Lower lobe of right lung (tissue), 2 donors: ENCODE data around the gene TSPAN9. TPM values are rescaled to one million over a fixed set of nuclear protein-coding genes. Genes with fewer than 3 reads are reported as not detected.

Experiments
- ATAC-seq, 2 donors: fragments of 200-7000 bp; cut with Tn5 transposase; one replicate each; pipeline ENCODE4 v1.9.1; 2020 to 2022; ENCODE audit warnings: mild to moderate bottlenecking in 2 of 2, moderate library complexity in 2 of 2
- DNase-seq: peaks from one replicate; pipeline ENCODE4 v3.0.0-alpha.2; 2020
- H3K27ac ChIP-seq: fragments of 200-600 bp; one replicate; pipeline ENCODE4 v1.8.0; 2022
- H3K27me3 ChIP-seq: fragments of 200-600 bp; one replicate; pipeline ENCODE4 v1.8.0; 2022; ENCODE audit warnings: low read depth
- H3K36me3 ChIP-seq: fragments of 200-600 bp; one replicate; pipeline ENCODE4 v1.8.0; 2022; ENCODE audit warnings: mild to moderate bottlenecking
- H3K4me1 ChIP-seq: fragments of 200-600 bp; one replicate; pipeline ENCODE4 v1.8.0; 2022
- H3K4me3 ChIP-seq: fragments of 200-600 bp; one replicate; pipeline ENCODE4 v1.8.0; 2022; ENCODE audit warnings: mild to moderate bottlenecking
- H3K9me3 ChIP-seq: fragments of 200-600 bp; one replicate; pipeline ENCODE4 v1.8.0; 2022
- intact Hi-C: fragments of 100-400 bp; cut with DNase I; formaldehyde crosslinking; loops from one replicate; pipeline ENCODE4 v1.11.0; 2022
- total RNA-seq: library from RNA; stranded (reverse); fragmentation: NEBNext Ultra II Directional; extraction: Animal tissue kit (Norgen Biotek cat#: 25700); gene quantifications from one replicate; pipeline ENCODE4 v1.2.1, GENCODE V29; 2021
- TF ChIP-seq, protein P1 (sequence below): fragments of 200-600 bp; IDR thresholded peaks from one replicate; pipeline ENCODE4 v1.8.0; 2022; ENCODE audit warnings: antibody characterized with exemption, mild to moderate bottlenecking
- donor health status: DM: no; HTN: yes; CAD: no; lungs with severe emphysema.

The TSPAN9 gene
- total RNA-seq, 1 donor from 2014 or later: 61.1 TPM

DNA sequence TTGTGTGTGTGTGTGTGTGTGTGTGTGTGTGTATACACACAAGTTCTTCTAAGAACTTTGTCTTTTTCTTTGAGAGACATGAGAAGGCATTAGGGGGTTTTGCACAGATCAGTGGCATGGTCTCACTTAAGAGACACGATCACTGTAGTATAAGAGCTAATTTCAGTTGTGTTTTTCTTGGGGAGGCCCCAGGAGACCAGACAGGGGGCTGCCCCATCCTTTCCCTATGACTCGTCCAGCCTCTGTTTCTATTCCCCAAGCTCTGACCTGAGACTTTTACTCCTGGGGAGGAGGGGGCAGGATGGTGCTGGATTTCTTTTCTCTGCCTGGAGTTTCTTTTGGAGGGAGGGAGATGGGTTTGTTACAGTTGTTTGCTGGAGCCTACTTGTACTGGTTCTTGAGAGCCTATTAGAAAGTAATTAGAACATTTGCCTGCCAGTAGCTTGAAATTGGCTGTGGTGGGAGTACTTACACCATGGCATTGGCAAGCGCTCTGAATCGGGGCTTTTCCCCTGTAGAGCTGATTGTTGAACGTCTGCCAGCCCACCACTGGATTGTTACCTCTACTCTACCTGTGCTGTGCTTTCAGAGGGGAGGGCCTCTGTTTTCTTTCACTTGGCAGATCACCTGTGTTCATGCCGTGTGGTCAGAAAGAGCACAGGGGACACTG is 109.5 kb downstream of the TSPAN9 start:
- peaks cover 47% of the 10 kb centered on the region for H3K4me1 ChIP-seq
- no peak overlapping the region for H3K4me3 ChIP-seq
- no peaks in the 10 kb centered on the region for H3K9me3 ChIP-seq
- DNase-seq (no peak), ATAC-seq (no peak)
- H3K27ac ChIP-seq: no peak overlapping the region
- intact Hi-C loops: no loop called here
- H3K27me3 ChIP-seq: no peaks in the 10 kb centered on the region
- TF ChIP-seq, protein P1, sequence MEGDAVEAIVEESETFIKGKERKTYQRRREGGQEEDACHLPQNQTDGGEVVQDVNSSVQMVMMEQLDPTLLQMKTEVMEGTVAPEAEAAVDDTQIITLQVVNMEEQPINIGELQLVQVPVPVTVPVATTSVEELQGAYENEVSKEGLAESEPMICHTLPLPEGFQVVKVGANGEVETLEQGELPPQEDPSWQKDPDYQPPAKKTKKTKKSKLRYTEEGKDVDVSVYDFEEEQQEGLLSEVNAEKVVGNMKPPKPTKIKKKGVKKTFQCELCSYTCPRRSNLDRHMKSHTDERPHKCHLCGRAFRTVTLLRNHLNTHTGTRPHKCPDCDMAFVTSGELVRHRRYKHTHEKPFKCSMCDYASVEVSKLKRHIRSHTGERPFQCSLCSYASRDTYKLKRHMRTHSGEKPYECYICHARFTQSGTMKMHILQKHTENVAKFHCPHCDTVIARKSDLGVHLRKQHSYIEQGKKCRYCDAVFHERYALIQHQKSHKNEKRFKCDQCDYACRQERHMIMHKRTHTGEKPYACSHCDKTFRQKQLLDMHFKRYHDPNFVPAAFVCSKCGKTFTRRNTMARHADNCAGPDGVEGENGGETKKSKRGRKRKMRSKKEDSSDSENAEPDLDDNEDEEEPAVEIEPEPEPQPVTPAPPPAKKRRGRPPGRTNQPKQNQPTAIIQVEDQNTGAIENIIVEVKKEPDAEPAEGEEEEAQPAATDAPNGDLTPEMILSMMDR: no peak
- no peaks in the 10 kb centered on the region for H3K36me3 ChIP-seq

DNA sequence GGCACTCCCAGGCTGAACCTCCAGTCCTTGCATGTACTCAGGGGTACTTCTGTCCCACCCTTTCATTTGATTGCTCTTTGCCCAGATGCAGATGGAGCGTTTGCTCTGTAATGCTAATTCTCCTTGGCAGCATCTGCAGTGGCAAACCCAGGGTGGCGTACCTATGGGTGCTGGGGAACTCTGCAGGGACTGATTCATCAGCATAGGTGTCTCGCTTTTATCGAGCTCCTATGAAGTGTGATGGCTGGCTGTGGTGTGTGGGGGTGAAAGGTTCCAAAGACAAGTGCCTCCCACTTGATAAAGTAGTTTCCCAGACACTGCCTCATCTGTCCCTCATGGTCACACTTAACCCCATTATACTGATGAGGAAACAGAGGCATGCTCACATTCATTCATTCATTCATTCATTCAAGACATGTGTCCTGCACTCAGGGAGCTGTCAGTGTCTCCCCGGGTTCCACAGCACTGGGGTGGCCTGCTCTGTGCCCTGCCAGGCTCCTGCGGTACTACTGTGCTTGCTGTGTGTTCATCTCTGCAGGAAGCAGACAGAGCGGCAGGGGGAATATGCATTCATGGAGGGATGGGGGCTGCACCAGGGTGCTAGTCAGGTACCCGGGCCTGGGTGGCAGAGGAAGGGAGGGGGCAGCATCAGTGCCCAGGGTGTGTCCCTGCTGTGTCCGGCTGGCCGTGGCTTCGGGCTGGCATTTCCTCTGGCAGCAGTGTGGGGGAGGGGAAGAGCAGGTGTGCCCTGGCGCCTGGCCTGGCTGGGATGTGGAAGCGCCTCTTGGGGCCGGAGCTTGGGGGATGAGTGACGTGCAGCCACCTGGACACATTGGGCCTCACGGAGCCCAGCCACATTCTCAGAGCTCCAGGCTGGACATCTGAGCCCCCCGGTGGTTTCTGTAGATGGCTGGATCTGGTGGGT is 110.9 kb downstream of the TSPAN9 start:
- Histone ChIP-seq H3K36me3 (no peaks in the 10 kb centered on the region), H3K27ac (no peak overlapping the region), H3K27me3 (no peaks in the 10 kb centered on the region), H3K4me1 (peaks cover 47% of the 10 kb centered on the region), H3K9me3 (no peaks in the 10 kb centered on the region), H3K4me3 (no peak overlapping the region)
- intact Hi-C loops: no loop called here
- DNase-seq (no peak), ATAC-seq (no peak)
- TF ChIP-seq, protein P1: no peak

DNA sequence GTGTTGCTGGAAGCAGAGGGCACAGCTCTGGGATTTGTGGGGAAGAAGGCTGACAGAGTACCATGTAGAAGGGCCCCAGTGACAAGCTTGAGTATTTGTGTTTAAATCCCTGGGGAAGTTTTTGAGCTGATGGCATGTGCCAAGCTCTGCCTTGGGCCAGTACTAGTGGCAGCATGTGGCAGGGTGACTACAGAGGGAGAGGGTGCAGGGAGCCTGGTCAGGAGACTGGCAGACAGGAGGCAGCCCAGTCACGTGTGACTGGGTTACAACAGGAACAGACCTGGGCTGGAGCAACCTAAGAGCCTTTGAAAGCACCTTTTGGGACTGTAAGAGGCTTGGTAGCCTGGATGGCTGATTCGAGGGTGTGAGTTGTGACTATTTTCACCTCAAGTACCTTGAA is 112.1 kb downstream of the TSPAN9 start:
- Histone ChIP-seq H3K4me3 (no peak overlapping the region), H3K9me3 (no peaks in the 10 kb centered on the region), H3K27ac (no peak overlapping the region), H3K27me3 (no peaks in the 10 kb centered on the region), H3K4me1 (peaks cover 47% of the 10 kb centered on the region), H3K36me3 (no peaks in the 10 kb centered on the region)
- DNase-seq (no peak), ATAC-seq (no peak)
- TF ChIP-seq, protein P1: no peak
- intact Hi-C loops: no loop called here

DNA sequence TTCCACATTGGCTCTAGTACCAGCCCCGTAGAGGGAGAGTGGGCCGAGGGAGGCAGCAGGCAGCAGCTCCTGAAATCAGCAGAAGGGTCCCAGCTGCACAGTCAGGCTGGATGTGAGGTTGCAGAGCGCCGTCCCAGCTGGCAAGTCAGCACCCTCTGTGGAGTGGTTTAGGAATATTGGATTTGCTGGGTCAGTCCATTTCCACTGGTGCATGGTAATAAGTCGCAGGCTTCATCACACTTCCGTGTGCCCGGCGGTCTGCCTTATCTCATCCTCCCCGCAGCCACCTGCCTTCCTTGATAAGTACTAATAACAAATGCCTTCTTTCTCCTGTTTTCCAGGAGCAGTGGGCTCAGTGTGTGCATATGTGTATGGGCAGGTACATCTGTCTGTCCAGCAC is 112.9 kb downstream of the TSPAN9 start:
- TF ChIP-seq, protein P1: no peak
- Histone ChIP-seq H3K27me3 (no peaks in the 10 kb centered on the region), H3K4me3 (no peak overlapping the region), H3K4me1 (peaks cover 41% of the 10 kb centered on the region), H3K9me3 (no peaks in the 10 kb centered on the region), H3K27ac (no peak overlapping the region), H3K36me3 (no peaks in the 10 kb centered on the region)
- intact Hi-C loops: no loop called here
- no peak for DNase-seq
- no peak for ATAC-seq

DNA sequence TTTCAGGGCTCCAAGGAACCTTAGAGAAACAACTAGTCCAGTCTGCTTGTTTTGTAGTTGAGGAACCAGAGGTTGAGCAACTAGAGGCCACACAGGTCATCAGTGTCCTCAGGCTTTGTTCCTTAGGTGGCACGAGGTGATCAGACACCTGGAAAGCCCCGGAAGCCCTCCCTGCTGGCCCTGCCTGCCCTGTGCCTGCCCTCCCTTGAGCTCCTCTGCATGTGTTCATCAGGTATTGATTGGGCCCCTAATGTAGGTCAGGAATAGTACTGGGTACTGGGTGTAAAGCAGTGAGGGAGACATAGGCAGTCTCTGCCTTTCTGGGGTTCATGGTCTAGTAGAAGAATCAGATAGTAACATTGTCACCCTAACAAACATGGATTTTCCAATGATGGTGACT is 114.3 kb downstream of the TSPAN9 start:
- DNase-seq: no peak
- peaks cover 30% of the 10 kb centered on the region for H3K4me1 ChIP-seq
- H3K4me3 ChIP-seq: no peak overlapping the region
- H3K27ac ChIP-seq: no peak overlapping the region
- ATAC-seq: no peak
- H3K36me3 ChIP-seq: no peaks in the 10 kb centered on the region
- TF ChIP-seq, protein P1: no peak
- intact Hi-C loops: no loop called here
- H3K9me3 ChIP-seq: no peaks in the 10 kb centered on the region
- no peaks in the 10 kb centered on the region for H3K27me3 ChIP-seq
